IPS DF 6.9 (cell line): ENCODE results near the gene FUBP3.
"Not testable (repeated sequence)": the region's sequence is repeated elsewhere in the genome, so short reads cannot be mapped to it uniquely, and the experiment has no call there.

ENCODE experiments used
- DNase-seq: peaks from one replicate; pipeline ENCODE4 v3.0.0-alpha.2; 2013; ENCODE audit warnings: low read depth, low spot score
- H3K27ac ChIP-seq: one replicate; pipeline ENCODE4 v1.5.1; 2013; ENCODE audit warnings: low read length, control low read depth
- H3K27me3 ChIP-seq: 2 replicates; pipeline ENCODE4 v1.6.1; 2013; ENCODE audit warnings: mild to moderate bottlenecking, low read length; ENCODE audit not compliant: control insufficient read depth, insufficient read depth
- H3K36me3 ChIP-seq: 2 replicates; pipeline ENCODE4 v1.6.1; 2013; ENCODE audit warnings: low read length; ENCODE audit not compliant: control insufficient read depth, insufficient read depth
- H3K4me1 ChIP-seq: 2 replicates; pipeline ENCODE4 v1.6.1; 2013; ENCODE audit warnings: low read length; ENCODE audit not compliant: control insufficient read depth, insufficient read depth
- H3K4me3 ChIP-seq: 2 replicates; pipeline ENCODE4 v1.5.1; 2013; ENCODE audit warnings: mild to moderate bottlenecking, low read length
- H3K9me3 ChIP-seq: 2 replicates; pipeline ENCODE4 v1.6.1; 2013; ENCODE audit warnings: low read length, inconsistent platforms; ENCODE audit not compliant: control insufficient read depth, insufficient read depth
- WGBS: extraction: QIAGEN DNeasy Blood & Tissue Kit; methylation state at CpG from one replicate; pipeline ENCODE4 v1.1.7; 2013; ENCODE audit warnings: mixed read lengths, missing lambda C conversion rate; ENCODE audit not compliant: insufficient read length, insufficient coverage; 5-methylcytosine and 5-hydroxymethylcytosine counted together

Gene FUBP3

GRCh38 chr9:130682421-130683121, 103.2 kb downstream of the FUBP3 start:
- no peak overlapping the region for H3K27ac ChIP-seq

GRCh38 chr9:130685104-130685503, 105.7 kb downstream of the FUBP3 start:
- no peak overlapping the region for H3K4me3 ChIP-seq
- 0 out of 2 replicates have a peak, but pooled peaks cover 1% of the 10 kb centered on the region for H3K9me3 ChIP-seq
- peaks cover 3% of the 10 kb centered on the region for H3K4me1 ChIP-seq
- H3K36me3 ChIP-seq: no peaks in the 10 kb centered on the region
- no peak overlapping the region for H3K27ac ChIP-seq
- H3K27me3 ChIP-seq: peaks cover 13% of the 10 kb centered on the region; the same call in 1 of the 2 replicates
- no peak for DNase-seq

More at GRCh38 chr9:130682421-130683121, 103.2 kb downstream of the FUBP3 start:
- Histone ChIP-seq H3K4me3 (peak overlapping the region; percentile 52; the same call in 1 of the 2 replicates), H3K27me3 (peaks cover 14% of the 10 kb centered on the region; the same call in 1 of the 2 replicates), H3K36me3 (no peaks in the 10 kb centered on the region), H3K9me3 (0 out of 2 replicates have a peak, but pooled peaks cover 1% of the 10 kb centered on the region), H3K4me1 (peaks cover 3% of the 10 kb centered on the region)
- WGBS: no CpG with 5 or more reads among the region's 22 CpGs
- no peak for DNase-seq

GRCh38 chr9:130685945-130686344, 106.6 kb downstream of the FUBP3 start:
- H3K27me3 ChIP-seq, H3K4me3 ChIP-seq, DNase-seq, H3K9me3 ChIP-seq, H3K27ac ChIP-seq, H3K4me1 ChIP-seq, H3K36me3 ChIP-seq: not testable (repeated sequence)
- WGBS: no CpG with 5 or more reads among the region's 11 CpGs

- Histone ChIP-seq H3K27me3 (no peaks in the 10 kb centered on the region), H3K9me3 (0 out of 2 replicates have a peak, but pooled peaks cover 1% of the 10 kb centered on the region), H3K27ac (no peak overlapping the region), H3K4me3 (no peak overlapping the region), H3K4me1 (peaks cover 4% of the 10 kb centered on the region; the same call in 1 of the 2 replicates), H3K36me3 (no peaks in the 10 kb centered on the region)
- no CpG with 5 or more reads among the region's 2 CpGs for WGBS
- DNase-seq: no peak
Measured at GRCh38 chr9:130687615-130688014, 108.2 kb downstream of the FUBP3 start.
